Upper lobe of right lung (tissue), 1 donor: ENCODE results near the gene CCNF. TPM values are rescaled to one million over a fixed set of nuclear protein-coding genes. Genes with fewer than 3 reads are reported as not detected.

Source experiments
- ATAC-seq: fragments of 200-7000 bp; cut with Tn5 transposase; one replicate; pipeline ENCODE4 v1.9.1; 2020; ENCODE audit warnings: mild to moderate bottlenecking, moderate library complexity
- DNase-seq: peaks from one replicate; pipeline ENCODE4 v3.0.0-alpha.2; 2020
- H3K27ac ChIP-seq: fragments of 200-600 bp; one replicate; pipeline ENCODE4 v1.8.0; 2022
- H3K27me3 ChIP-seq: fragments of 200-600 bp; one replicate; pipeline ENCODE4 v1.8.0; 2022; ENCODE audit warnings: mild to moderate bottlenecking
- H3K36me3 ChIP-seq: fragments of 200-600 bp; one replicate; pipeline ENCODE4 v1.8.0; 2022
- H3K4me1 ChIP-seq: fragments of 200-600 bp; one replicate; pipeline ENCODE4 v1.8.0; 2022
- H3K4me3 ChIP-seq: fragments of 200-600 bp; one replicate; pipeline ENCODE4 v1.8.0; 2022; ENCODE audit warnings: mild to moderate bottlenecking
- H3K9me3 ChIP-seq: fragments of 200-600 bp; one replicate; pipeline ENCODE4 v1.8.0; 2022
- intact Hi-C: fragments of 100-400 bp; cut with DNase I; formaldehyde crosslinking; loops from one replicate; pipeline ENCODE4 v1.11.0; 2022
- total RNA-seq: library from RNA; stranded (reverse); fragmentation: NEBNext Ultra II Directional; extraction: Animal tissue kit (Norgen Biotek cat#: 25700); gene quantifications from one replicate; pipeline ENCODE4 v1.2.1, GENCODE V29; 2021
- TF ChIP-seq, protein P1 (sequence below): fragments of 200-600 bp; IDR thresholded peaks from one replicate; pipeline ENCODE4 v1.8.0; 2022; ENCODE audit warnings: antibody characterized with exemption
- donor health status: DM: no; HTN: yes; CAD: no; lungs with severe emphysema.

The CCNF gene
- total RNA-seq, 1 donor from 2014 or later: 3.6 TPM

DNA sequence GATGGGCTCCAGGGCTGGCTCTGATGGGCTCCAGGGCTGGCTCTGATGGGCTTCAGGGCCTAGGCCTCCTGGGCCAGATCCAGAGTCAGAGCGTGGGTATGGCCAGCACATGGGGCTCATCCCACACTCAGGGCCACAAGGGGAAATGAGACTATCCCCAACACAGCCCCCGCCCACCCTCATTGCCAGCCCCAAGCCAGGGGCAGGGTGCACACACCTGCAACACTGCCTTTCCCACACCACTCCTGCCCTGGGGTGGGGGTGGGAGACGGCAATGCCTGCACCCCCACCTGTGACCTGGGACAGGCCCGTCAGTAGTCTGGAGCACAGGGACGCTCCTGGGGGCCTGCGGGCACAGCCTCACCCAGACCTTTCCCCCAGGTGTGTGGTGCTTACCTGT lies 70.2 kb downstream of the CCNF start:
- H3K9me3 ChIP-seq: no peaks in the 10 kb centered on the region
- peaks cover 12% of the 10 kb centered on the region for H3K36me3 ChIP-seq
- H3K27me3 ChIP-seq: no peaks in the 10 kb centered on the region
- H3K4me1 ChIP-seq: peaks cover 30% of the 10 kb centered on the region
- intact Hi-C loops: loop anchor here (10.0 kb wide), 1 partner anchor 165 kb away; no protein-coding TSS in a partner anchor
- no peak overlapping the region for H3K4me3 ChIP-seq
- H3K27ac ChIP-seq: no peak overlapping the region
- no peak for DNase-seq
- TF ChIP-seq, protein P1, sequence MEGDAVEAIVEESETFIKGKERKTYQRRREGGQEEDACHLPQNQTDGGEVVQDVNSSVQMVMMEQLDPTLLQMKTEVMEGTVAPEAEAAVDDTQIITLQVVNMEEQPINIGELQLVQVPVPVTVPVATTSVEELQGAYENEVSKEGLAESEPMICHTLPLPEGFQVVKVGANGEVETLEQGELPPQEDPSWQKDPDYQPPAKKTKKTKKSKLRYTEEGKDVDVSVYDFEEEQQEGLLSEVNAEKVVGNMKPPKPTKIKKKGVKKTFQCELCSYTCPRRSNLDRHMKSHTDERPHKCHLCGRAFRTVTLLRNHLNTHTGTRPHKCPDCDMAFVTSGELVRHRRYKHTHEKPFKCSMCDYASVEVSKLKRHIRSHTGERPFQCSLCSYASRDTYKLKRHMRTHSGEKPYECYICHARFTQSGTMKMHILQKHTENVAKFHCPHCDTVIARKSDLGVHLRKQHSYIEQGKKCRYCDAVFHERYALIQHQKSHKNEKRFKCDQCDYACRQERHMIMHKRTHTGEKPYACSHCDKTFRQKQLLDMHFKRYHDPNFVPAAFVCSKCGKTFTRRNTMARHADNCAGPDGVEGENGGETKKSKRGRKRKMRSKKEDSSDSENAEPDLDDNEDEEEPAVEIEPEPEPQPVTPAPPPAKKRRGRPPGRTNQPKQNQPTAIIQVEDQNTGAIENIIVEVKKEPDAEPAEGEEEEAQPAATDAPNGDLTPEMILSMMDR: no peak
- no peak for ATAC-seq

DNA sequence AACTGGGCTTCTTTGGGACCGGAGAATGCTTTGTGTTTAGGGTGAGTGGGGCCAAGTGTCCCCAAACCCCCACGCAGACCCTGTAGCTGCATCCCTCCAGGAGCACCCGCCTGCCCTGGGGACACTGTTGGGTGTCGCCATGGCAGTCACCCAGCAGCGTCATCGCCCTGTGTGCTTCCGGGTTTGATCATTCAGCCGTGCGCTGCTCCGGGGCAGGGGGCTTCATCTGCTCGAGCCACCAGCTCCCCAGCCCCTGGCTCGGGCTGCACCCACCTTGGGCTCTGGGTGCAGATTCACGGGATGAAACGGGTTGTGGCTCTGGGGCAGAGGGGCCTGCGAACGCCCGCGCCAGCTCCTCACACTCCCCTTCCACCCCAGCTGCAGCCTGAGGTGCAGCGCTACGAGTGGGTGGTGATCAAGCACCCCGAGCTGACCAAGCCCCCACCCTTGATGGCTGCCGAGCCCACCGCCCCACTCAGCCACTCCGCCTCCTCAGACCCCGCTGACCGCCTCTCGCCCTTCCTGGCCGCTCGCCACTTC lies 70.7 kb downstream of the CCNF start:
- no peak for ATAC-seq
- Histone ChIP-seq H3K4me1 (peaks cover 30% of the 10 kb centered on the region), H3K9me3 (no peaks in the 10 kb centered on the region), H3K4me3 (no peak overlapping the region), H3K36me3 (peaks cover 12% of the 10 kb centered on the region), H3K27ac (no peak overlapping the region), H3K27me3 (no peaks in the 10 kb centered on the region)
- DNase-seq: no peak
- intact Hi-C loops: loop anchor here (10.0 kb wide), 1 partner anchor 165 kb away; no protein-coding TSS in a partner anchor
- TF ChIP-seq, protein P1: no peak

DNA sequence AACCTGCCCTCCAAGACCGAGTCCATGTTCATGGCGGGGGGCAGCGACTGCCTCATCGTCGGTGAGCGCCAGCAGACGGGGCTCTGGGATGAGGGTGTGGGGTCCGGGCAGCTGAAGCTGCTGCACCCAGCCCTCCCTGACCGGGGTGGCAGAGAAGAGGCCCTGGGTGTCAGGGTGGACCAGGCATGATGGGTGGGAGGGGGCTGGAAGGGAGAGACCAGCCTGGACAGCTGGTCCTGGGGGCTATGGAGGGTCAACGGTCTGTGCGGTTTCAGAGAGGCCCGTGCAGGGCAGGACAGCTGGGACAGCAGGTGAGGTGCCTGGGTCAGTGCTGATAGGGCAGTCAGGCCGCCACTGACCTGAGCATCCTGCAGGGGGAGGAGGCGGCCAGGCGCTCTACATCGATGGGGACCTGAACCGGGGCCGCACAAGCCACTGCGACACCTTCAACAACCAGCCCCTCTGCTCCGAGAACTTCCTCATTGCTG lies 71.2 kb downstream of the CCNF start:
- ATAC-seq: no peak
- intact Hi-C loops: no loop called here

DNA sequence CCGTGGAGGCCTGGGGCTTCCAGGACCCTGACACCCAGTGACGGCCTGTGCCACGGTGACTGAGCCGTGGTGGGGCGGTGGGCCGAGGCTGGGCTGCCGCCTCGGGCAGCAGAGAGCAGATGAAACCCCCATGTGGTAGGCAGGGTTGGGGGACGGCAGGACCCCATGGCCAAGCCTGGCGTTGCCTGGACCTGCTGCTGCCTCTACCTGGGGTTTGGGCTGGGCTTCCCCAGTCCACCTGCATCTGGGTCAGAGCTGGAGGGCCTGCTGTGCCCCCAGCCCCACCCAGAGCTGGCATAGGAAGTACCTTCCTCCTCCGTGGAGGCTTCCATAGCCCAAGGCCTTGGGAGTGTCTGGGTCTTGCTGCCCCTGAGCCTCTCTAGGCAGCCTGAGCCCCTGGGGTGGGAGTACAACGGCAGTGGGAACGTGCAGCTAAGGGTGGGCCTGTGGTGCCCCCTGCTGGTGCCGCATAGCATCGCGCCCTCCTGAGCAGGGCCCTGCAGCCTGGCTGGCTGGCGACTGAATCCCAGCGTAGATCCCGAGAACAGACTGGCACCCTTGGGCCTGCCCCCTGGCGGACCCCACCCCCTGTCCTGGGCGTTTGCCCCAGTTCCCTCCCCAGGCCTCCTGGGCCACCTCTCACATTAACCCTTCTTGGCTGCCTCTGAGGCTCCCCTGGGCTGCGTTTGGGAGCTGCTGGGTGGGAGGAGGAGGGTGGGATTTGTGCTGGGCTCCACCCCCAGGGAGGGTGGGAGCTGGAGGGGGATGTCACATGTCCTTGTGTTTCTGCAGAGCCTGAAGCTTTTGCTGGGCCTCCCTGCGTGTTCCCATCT lies 71.9 kb downstream of the CCNF start:
- Histone ChIP-seq H3K27me3 (no peaks in the 10 kb centered on the region), H3K36me3 (peaks cover 9% of the 10 kb centered on the region), H3K4me1 (peaks cover 30% of the 10 kb centered on the region), H3K27ac (no peak overlapping the region), H3K9me3 (no peaks in the 10 kb centered on the region), H3K4me3 (peak overlapping the region; percentile 21)
- ATAC-seq: peak; percentile 86
- TF ChIP-seq, protein P1: peak; percentile 99
- intact Hi-C loops: no loop called here
- peak; percentile 92 for DNase-seq

More for the DNA sequence above, 71.2 kb downstream of the CCNF start:
- no peaks in the 10 kb centered on the region for H3K27me3 ChIP-seq
- no peak overlapping the region for H3K4me3 ChIP-seq
- TF ChIP-seq, protein P1: no peak
- no peaks in the 10 kb centered on the region for H3K9me3 ChIP-seq
- peaks cover 30% of the 10 kb centered on the region for H3K4me1 ChIP-seq
- no peak overlapping the region for H3K27ac ChIP-seq
- DNase-seq: peak; percentile 67
- peaks cover 12% of the 10 kb centered on the region for H3K36me3 ChIP-seq

DNA sequence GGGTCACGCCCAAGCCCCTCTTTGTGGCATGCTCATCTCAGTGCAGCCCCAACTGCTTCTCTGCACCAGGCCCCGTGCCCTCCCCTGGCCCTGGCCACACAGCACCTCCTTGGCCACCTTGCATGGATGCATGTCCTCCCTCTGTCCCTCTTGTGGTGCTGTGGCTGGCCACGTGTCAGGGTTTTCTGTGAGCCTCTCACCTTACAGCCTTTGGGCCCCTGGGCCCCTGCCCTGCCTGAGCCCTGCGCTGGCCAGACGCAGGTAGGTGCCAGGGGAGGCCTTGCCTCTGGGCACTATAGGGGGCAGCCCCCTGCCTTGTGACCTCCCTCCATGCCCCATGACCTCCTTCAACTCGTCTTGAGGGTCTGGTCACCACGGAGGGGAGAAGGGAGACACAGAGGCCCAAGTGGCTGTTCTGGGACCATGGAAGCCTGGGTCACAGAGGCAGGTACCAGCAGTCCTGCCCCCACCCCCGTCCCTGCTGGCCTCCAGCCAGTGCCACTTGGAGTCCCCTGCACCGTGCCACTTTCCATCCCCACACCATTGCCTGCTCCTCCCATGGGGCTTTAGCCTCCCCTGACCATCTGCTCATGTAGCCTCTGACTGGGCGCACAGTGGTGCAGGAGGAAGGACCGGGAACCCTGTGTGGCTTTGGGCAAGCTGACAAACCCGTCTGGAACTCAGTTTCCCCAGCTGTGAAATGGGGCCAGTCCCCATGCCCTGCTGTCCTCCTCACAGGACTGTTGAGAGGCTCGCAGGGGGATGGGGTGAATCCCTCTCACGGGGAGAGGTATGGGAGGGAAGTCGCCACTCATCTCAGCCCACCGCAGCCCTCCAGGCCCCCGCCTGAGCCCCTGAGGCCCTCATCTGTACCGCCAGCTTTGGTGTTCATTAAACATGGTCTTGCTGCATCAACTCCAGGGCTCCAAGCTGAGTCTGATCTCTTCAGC lies 73.0 kb downstream of the CCNF start:
- Histone ChIP-seq H3K4me3 (no peak overlapping the region), H3K9me3 (no peaks in the 10 kb centered on the region), H3K36me3 (no peaks in the 10 kb centered on the region), H3K27ac (no peak overlapping the region), H3K27me3 (no peaks in the 10 kb centered on the region), H3K4me1 (peaks cover 34% of the 10 kb centered on the region)
- intact Hi-C loops: no loop called here
- no peak for ATAC-seq
- TF ChIP-seq, protein P1: no peak
- peak; percentile 65 for DNase-seq
